EH (cell line): Measurements from ENCODE around the gene PRKCZ.

ENCODE experiments used
- DNase-seq: peaks from one replicate; pipeline ENCODE4 v3.0.0-alpha.2; 2015; ENCODE audit warnings: low read depth

The PRKCZ gene

GRCh38 chr1:2159124-2159523 is 108.9 kb downstream of the PRKCZ start:
- no peak for DNase-seq

- DNase-seq = no peak
Observed at GRCh38 chr1:2160451-2161300, 110.5 kb downstream of the PRKCZ start.

- peak; percentile 9 for DNase-seq
Observed at GRCh38 chr1:2163205-2163604, 113.0 kb downstream of the PRKCZ start.

- DNase-seq = no peak
Observed at GRCh38 chr1:2165646-2166045, 115.4 kb downstream of the PRKCZ start.

- DNase-seq = peak; percentile 17
Observed at GRCh38 chr1:2166254-2166653, 116.0 kb downstream of the PRKCZ start.

- no peak for DNase-seq
Observed at GRCh38 chr1:2166695-2167094, 116.5 kb downstream of the PRKCZ start.

- no peak for DNase-seq
Observed at GRCh38 chr1:2168090-2168489, 117.9 kb downstream of the PRKCZ start.

GRCh38 chr1:2168535-2168934 is 118.3 kb downstream of the PRKCZ start:
- DNase-seq = no peak

- DNase-seq = no peak
Observed at GRCh38 chr1:2169200-2169836, 119.1 kb downstream of the PRKCZ start.

GRCh38 chr1:2170211-2170610 is 120.0 kb downstream of the PRKCZ start:
- DNase-seq = peak; percentile 30

GRCh38 chr1:2172012-2172411 is 121.8 kb downstream of the PRKCZ start:
- DNase-seq = no peak

GRCh38 chr1:2172551-2173146 is 122.4 kb downstream of the PRKCZ start:
- no peak for DNase-seq

- no peak for DNase-seq
Observed at GRCh38 chr1:2173546-2174347, 123.5 kb downstream of the PRKCZ start.

GRCh38 chr1:2174348-2175054 is 124.3 kb downstream of the PRKCZ start:
- peak; percentile 64 for DNase-seq

GRCh38 chr1:2175055-2175414 is 124.8 kb downstream of the PRKCZ start:
- DNase-seq = no peak

GRCh38 chr1:2175681-2176454 is 125.7 kb downstream of the PRKCZ start:
- DNase-seq = no peak

- no peak for DNase-seq
Observed at GRCh38 chr1:2176615-2177014, 126.4 kb downstream of the PRKCZ start.

GRCh38 chr1:2177541-2177940 is 127.3 kb downstream of the PRKCZ start:
- DNase-seq = no peak

- DNase-seq = no peak
Observed at GRCh38 chr1:2177946-2178538, 127.8 kb downstream of the PRKCZ start.

- no peak for DNase-seq
Observed at GRCh38 chr1:2178875-2179274, 128.7 kb downstream of the PRKCZ start.
